ENCODE data around the gene NEMP1. TPM values are rescaled to one million over a fixed set of nuclear protein-coding genes. Genes with fewer than 3 reads are reported as not detected.
A peak's percentile ranks its signal among the peaks of the same experiment; 100 is the strongest.

The NEMP1 gene
- total RNA-seq, 2 donors from 2014 or later: 8.8 to 12.4 TPM

DNA sequence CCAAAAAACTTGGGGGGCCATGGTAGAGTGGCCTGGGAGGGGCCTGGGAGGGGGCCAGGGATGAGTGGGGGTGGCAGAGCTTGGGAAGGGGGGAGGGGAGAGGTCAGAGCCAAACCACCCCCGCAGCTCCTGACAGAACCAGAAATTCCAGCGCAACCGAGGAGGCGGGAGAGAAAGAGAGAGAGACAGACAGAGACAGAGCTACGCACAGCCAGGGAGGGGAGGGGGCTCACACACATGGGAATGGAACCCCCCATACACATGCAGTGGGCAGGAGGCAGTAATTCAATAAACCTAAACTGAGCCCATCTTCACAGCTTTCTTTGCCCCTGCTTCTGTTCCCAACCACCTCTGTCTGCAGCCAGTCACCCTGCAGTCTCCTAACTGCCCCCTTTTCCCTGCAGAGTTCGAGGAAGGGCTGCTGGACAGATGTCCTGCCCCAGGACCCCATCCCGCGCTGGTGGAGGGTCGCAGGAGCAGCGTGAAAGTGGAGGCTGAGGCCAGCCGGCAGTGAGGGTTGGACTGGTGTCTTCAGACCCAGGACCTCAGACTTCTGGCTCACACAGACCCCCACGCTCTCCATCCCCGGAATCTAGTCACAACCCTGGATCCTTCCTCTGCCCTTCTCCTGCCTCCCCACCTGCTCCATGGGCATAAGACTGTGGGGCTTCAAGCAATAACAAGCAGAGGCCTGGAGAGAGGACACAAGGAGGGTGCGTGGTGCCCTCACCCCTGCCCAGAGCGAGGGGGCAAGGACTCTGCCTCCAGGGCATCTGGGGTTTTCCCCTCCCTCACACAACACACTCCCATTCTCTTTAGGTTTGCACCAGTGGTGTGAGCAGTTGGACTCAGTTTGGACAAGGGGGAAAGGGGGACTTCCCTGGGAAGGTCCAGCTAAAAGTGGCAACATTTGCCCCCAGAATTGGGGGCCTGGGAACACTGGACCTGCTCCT, 15.9 kb upstream of the NEMP1 start:
- DNase-seq (ENCODE audit: low spot score): peak; percentile 79
- intact Hi-C loops (cut with DNase I): no loop called here

GRCh38 chr12:57093415-57094207, 15.0 kb upstream of the NEMP1 start:
- intact Hi-C loops (cut with DNase I): no loop called here
- DNase-seq (ENCODE audit: low spot score): peak; percentile 92

GRCh38 chr12:57092876-57093414, 14.4 kb upstream of the NEMP1 start:
- intact Hi-C loops (cut with DNase I): no loop called here
- peak; percentile 63 for DNase-seq (ENCODE audit: low spot score)

DNA sequence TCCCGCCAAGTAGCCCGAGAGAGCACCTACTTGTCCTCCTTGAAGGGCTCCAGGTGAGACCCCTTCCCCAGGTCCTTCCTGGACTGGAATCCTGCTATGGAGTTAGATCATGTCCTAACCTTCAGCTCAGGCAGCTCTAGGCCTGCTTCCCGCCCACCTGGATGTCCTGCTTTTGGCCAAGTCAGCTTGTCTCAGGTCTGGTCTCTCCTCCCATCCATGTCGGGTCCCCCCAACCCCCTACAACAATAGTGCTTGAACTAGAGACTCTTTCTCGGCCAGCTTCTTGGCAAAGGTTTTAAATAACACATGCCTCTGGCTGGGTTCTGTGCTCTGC, 13.9 kb upstream of the NEMP1 start:
- intact Hi-C loops (cut with DNase I): no loop called here
- peak; percentile 55 for DNase-seq (ENCODE audit: low spot score)

- peak; percentile 76 for DNase-seq (ENCODE audit: low spot score)
- intact Hi-C loops (cut with DNase I): no loop called here
Measured at GRCh38 chr12:57091638-57092528, 13.3 kb upstream of the NEMP1 start.

DNA sequence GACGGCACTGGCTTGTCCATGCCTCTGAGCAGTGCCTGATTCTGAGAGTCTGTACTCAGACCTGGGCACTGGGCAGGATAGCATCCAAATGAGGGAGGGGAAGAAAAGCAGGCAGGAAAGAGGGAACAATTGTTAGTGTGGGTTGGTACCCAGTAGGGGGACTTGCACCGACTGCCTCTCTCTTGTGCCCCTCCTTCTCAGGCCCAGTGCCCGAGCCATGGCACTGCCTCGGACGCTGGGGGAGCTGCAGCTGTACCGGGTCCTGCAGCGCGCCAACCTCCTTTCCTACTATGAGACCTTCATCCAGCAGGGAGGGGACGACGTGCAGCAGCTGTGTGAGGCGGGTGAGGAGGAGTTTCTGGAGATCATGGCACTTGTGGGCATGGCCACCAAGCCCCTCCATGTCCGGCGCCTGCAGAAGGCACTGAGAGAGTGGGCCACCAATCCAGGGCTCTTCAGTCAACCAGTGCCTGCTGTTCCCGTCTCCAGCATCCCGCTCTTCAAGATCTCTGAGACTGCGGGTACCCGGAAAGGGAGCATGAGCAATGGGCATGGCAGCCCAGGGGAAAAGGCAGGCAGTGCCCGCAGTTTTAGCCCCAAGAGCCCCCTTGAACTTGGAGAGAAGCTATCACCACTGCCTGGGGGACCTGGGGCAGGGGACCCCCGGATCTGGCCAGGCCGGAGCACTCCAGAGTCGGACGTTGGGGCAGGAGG, 12.5 kb upstream of the NEMP1 start:
- peak; percentile 71 for DNase-seq (ENCODE audit: low spot score)
- intact Hi-C loops (cut with DNase I): no loop called here

GRCh38 chr12:57090490-57090889, 11.9 kb upstream of the NEMP1 start:
- intact Hi-C loops (cut with DNase I): no loop called here
- DNase-seq (ENCODE audit: low spot score): no peak

DNA sequence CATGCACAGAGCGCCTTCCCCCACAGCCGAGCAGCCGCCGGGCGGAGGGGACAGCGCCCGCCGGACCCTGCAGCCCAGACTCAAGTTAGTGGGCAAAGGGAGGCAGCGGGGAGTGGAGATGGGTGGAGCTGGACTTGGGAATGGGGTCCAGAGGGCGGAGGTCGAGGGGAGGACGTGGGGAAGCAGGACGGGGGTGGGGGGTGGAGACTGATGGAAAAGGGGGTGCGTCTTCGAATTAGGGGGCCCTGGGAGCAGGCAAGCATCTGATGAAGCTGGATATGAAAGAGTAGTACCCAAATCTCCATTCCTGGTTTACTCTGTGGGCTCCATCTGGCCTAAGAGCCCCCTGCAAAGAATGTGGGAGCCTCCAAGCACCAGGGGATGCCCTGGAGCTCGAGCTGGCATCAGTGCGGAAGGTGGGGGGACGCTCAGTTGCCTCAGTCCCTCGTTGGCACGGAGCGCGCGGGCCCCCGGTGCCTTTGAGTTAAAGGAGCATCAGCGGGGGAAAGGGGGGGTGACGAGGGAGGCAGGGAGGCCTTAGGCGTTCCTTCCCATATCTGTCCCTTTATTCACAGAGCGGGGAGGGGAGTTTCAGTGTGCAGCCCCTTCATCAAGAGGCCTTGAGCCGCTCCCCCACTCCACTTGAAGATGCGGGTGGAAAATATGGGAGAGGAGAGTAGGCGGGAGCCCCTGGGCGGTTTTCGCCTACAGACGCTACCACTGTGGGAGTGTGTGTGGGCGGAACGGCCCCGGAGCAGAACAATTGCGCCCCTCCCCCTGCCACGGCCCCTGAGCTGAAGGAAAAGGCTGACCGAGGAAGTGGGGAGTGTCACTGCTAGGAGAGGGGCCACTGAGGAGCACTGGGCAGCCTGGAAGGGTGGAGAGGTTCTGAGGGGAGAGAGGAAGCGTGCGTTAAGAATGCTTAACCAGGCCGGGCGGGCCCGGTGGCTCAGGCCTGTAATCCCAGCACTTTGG, 11.0 kb upstream of the NEMP1 start:
- DNase-seq (ENCODE audit: low spot score): peak; percentile 92
- intact Hi-C loops (cut with DNase I): no loop called here

DNA sequence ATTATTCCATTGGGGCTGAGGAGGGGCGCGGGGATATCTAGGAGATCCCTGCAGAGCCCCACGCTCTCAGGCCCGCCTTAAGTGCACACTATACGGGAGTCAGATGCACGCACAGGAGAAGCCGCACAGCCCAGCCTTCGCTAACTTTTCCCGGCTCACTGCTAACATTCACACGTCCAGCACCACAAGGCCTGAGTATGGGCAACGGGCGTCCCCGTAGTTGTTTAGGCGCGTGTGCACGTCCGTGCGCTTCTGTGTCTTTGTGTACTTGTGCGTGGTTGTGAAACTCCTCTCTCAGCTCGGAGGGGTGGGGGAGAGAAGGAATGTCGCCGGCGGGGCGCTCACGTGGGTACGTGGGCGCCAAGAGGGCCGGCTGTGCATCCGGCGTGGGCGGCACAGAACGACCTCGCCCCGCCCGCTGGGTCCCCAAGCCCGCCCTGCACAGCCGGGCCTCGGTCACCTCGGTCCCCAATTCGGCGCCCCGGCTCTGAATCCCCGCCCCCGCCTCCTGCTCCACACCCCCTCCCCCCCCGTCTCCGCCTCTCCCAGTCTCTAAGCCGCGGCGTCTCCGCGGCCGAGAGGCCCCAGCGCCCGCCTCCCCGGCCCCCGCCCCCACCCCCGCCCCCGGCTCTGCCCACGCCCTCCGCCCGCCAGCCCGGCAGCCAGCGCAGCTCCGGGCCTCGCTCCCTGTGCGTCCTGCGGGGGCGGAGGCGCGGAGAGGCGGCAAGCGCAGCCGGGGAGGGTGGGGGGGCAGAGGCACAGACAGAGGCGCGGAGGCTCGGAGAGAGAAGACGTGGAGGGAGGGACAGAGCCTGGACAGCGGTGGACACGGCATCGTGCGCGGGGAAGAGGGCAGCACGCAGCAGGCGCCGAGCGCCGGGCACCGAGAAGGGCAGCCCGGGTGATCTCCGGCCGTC, 10.0 kb upstream of the NEMP1 start, which contains the start of gene NAB2:
Gene NAB2 (plus strand): TSS at position 761 of the 917 bp plus-strand sequence. CDS start 158 bp downstream, outside the sequence.
- intact Hi-C loops (cut with DNase I): no loop called here
- DNase-seq (ENCODE audit: low spot score): peak; percentile 98

- intact Hi-C loops (cut with DNase I): no loop called here
- DNase-seq (ENCODE audit: low spot score): peak; percentile 96
Measured at GRCh38 chr12:57087691-57088353, 9.2 kb upstream of the NEMP1 start.

DNA sequence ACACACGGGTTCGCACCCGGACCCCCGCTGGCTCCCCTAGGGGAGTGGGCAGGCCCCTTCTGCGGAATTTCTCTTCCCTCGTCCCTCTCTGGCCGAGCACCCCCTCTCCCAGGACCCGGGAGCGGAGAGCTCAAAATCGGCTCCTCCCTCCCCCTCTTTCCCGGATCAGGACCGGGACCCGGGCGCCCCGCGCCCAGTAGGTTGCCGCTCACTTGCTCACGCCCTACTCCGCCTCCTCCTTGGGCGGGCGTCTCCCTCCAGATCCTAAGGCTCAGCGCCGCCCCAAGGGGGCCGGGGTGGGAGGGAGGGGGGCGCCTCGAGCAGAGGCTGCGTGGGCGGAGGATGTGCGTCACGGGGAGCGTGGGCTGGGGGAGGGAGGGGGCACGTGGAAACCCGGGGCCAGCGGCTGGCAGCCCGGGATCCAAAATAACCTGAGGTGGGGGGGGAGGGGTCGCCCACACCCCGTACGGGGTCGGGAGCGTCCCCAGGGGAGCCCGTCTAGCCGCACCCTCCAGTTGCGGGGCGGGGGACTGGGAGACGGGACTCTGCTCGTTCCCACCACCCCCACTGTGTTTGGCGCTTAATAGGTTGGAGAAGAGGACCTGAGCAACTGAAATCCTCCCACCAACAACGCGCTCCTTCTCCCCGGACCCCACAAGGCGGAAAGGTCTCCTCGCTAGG, 8.6 kb upstream of the NEMP1 start:
- DNase-seq (ENCODE audit: low spot score): peak; percentile 98
- intact Hi-C loops (cut with DNase I): no loop called here

DNA sequence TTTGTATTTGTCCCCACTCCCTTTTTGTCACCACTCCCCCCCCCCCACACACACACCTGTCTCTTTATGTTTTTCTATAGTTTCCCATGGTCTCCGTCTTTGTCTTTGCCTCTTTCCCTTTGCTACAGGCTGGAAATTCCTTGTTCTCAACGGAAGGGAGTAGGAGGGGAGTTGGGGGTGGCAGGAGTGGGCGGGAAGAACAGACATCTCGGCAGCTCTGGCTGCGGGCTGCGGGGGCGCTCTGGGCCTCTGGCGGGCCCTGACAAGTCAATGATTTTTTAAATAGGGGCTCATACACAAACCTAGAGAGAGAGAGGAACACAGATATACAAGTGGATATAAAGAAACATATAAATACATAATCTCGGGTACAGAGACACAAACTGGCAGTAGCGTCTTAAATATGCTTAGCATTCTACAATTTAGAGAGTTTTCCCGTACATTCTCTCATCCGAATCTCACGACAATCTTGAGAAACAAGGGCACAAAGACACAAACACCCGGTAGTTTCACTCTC, 8.0 kb upstream of the NEMP1 start:
- DNase-seq (ENCODE audit: low spot score): no peak
- intact Hi-C loops (cut with DNase I): no loop called here

DNA sequence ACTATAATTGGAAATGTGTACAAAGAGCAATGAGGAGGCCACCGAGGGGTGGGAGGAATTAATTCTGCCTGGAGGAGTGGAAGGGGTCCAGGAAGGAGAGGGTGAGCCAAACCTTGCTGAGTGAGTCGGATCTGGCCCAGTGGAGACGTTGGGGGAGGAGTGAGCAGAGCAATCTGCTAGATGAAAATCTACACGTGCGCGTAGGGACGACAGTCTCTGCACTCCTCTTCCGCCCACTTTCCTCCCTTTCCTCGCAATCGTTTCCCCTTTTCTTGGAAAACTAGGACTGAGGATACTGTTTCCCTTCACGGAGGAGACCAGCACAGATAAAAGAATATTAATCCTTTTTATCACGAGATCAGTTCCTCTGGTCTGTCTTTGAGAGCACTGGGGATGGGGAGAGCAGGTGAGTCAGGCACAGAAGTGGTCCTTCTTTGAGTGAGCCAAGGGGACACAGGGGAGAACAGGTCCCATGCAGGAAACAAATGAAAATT, 7.5 kb upstream of the NEMP1 start:
- intact Hi-C loops (cut with DNase I): no loop called here

DNA sequence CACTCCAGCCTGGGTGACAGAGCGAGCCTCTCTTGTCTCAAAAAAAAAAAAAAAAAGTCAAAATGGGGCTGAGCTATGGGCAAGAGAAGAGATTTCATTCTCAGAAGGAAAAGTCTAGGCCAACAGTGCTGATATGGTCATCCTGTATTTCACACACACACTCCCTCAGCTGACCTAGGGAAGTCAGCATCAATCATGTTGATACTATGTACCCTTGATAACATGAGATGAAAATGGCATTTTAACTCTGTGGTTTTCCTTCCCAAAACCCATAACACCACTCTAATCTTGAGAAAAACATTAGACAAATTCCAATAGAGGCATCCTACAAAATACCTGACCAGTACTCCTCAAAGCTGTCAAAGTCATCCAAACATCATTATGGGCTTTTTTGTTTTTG, 2.3 kb upstream of the NEMP1 start:
- DNase-seq (ENCODE audit: low spot score): no peak
- intact Hi-C loops (cut with DNase I): no loop called here

More for the DNA sequence above, 7.5 kb upstream of the NEMP1 start:
- DNase-seq (ENCODE audit: low spot score): no peak

- intact Hi-C loops (cut with DNase I): no loop called here
- no peak for DNase-seq (ENCODE audit: low spot score)
Measured at GRCh38 chr12:57079821-57080220, 1.2 kb upstream of the NEMP1 start.
